ENCODE data around the gene SC5D.

SC5D gene

DNA sequence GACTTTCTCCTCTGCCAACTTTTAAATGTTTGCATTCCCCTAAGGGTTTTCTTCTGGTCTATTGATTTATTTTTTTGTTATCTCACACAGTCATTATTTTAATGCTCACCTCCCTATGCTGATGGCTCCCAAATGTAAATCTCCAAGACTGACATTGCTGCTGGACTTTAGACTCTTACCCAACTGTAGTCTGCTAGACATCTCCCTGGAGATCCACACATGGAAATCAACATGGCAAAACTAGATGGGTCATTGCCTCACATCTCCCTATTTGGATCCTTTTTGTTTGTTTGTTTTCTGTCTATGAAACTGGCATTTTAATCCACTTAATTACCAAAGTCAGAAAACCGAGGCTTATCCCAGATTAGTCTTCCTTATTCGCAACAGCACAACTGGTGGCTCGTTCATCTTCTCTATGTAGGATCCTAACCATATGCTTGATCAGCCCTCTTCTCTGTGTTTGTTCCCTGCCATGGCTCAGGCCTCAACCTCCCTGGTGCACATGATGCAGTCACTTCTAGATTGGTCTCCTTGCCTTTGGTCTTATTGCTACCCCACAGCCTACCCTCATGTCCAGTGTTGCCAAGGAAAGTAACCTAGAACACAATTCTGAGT, 37.3 kb downstream of the SC5D start:
- DNase-seq = peak; percentile 91

DNA sequence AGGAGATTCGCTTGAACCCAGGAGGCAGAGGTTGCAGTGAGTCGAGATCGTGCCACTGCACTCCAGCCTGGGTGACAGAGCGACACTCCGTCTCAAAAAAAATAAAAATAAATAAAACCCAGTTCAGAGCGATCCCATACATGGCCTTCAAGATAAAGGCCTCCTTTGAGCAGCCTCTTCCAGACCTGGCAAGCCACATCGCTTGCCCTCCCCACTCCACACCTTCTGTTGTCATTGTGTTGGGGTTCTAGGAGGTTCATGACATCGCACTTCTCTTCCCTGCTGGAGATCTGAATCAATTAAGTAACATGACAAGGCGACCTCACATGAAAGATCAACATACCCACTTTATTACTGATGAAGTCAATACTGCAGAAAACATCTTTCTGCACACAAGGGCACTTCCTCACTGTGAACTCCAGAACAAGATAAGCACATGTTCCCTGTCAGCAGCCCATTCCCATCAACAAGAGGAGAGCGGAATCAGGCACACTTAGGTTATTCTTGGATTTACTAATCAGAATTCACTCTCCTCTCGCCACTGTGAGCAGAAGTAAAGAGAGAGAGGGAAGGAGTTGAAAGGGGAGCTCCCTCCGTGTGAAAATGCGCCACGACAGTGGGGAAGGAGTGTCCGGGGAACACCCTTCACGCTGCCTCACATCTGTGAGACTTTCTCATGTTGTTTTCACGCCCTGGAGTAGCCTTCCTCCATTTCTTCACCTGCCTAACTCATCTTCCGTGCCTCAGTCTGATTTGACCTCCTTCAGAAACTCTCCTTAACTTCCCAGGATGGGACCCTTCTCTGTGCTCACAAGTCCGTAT, 38.3 kb downstream of the SC5D start:
- DNase-seq = no peak

DNA sequence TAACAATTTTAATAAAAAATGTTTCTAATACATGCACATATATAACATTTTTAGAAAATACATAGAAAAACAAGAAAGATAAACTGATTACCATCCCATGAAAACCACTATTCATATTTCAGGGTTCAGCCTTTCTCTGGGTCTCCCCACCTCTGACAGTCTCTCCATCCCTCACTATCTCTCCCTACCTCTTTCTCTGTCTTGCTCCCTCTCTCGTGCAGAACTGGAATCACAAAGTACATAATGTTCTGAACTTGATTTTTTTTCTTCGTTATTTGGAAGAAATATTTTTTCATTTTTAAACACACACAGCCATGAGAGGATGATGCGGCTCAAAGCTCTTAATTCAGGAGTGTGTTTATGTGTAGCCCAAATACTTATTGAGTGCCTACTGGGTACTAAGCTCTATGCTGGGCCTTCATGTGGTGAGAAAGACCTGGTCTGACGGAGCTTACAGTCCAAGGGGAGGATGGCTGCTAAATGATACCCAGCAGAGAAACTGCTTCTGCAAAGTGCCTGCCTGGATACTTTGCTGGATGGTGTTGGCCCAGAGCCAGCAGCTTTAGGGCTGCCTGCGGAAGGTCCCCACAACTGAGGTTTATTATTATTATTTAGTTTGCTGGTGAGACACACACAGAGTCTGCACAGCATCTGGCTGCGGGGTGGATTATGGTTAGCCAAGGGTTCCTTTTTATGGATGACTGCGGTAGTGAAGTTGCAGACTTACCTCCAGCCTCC, 42.6 kb downstream of the SC5D start:
- DNase-seq = peak; percentile 43

DNA sequence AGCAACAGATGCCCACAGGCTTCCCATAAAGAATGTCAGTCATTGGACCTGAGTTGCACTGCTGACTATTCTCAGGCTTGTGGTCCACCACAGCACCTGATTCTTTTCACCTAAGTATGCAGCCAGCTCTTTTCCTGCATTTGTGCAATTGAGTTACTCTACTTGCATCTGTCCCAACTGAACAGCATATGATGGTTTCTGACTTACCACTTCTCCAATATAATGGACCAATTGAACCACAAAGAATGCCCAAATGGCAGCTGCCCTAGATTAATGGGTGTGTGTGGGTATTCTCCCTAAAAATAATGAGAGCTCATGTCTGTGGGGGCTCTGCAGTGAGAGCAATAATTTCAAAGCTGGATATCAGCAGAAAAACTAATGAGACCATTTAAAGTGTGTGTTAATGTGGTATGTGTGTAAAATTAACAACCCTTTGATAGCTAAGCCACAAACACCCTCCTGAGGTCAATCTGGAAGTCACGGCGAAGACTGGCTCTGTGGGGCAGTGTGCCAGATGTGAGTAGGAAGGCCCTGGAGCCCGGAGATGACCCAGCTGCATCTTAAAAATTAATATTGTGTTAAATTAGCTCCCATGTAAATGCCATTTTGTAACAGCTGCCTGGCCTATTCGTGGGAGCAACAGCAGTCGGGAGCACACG, 43.8 kb downstream of the SC5D start:
- no peak for DNase-seq

DNA sequence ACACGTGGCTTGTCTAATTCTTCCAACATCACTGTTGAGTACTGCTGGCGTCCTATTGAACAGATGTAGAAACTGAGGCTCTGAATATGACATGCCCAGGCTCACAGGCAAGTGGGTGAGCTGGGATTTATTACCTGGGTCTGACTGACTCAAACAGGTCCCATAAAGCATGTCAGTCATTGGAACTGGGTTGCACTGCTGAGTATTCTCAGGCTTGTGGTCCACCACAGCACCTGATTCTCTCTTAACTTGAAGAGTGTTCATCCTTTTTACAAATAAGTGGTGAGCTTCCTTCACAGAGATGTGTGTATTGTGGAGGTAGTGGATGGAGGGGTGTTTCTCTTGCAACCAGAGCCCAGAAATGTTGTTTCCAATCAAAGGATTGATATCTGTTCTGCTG, 44.5 kb downstream of the SC5D start:
- DNase-seq = no peak

DNA sequence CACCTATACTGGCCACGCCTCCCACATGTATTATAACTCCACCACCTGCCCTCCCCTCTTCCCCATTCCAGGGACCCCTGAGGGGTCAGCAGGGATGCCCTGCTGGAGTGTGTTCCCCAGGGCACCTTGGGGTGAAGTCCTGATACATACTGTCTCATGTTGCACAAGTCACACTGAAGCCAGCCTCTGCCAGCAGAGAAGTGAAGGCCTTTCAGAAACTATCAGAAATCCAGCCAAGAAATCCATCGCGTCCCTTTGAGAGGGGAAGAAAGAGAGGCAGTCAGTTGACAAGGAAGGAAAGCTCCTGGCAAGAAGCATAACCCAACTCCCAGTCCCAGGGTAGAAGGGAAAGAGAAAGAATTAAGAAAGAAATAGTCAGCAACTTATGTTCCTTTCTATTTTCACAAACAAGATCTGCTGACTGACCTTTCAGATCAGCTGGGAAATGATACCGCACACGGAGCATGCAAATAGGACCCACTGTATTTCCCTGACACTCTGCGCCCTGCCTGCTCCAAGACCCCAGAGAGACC, 45.2 kb downstream of the SC5D start:
- DNase-seq = no peak

DNA sequence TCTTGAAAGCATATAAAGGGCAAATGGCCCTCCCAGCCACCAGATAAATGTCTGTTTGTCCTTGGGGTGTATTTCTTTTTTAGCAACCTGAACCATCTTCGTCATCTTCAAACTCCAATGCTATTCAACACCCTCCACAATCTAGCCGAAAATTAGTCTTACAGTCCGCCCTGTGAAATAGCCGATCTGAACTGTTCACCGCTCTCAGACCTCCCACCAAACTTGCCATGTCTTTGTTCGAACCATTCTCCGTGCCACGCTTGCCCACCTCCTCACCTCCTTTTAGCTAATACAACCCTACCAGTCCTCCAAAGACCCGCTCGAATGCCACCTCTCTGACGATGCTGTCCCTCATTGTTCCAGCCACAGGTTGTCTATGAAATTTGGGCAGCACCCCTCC, 46.0 kb downstream of the SC5D start:
- DNase-seq = no peak

DNA sequence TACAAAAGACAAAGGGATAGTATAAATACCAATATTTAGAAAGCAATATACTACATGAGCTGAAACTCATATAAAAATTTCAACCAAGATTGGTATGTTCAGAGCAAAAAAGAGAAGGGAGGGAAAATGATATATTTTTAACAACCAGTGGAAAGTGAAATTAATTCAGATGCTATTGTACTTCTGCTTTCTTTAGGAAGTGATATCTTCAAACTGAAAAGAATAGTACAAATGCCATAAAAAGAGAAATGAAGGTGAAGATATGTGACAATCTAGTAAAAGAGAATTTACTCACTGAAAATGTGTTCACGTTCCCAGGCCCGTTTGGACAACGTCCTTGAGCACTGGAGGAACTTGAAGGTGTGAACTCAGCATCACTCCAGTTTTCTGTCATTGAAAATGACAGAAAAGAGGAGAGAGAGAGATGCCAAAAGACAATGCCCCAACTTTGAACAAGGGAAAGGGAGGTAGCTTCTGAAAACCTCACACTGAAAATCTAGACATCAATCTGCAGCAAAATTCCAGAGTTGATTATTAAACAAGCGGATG, 47.5 kb downstream of the SC5D start:
- DNase-seq = no peak

DNA sequence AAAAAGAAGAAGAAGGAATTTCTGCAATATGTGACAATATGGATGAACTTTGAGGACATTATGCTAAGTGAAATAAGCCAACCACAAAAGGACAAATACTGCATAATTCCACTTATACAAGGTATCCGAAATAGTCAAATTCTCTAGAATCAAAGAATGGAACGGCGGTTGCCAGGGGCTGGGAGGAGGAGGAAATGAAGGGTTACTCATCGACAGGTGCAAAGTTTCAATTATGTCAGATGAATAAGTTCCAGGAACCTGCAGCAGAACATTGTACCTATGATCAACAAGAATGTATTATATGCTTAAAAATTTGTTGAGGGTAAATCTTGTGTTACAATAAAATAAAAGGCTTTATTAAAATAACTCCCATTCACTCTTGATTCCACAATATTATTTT, 49.0 kb downstream of the SC5D start:
- no peak for DNase-seq

DNA sequence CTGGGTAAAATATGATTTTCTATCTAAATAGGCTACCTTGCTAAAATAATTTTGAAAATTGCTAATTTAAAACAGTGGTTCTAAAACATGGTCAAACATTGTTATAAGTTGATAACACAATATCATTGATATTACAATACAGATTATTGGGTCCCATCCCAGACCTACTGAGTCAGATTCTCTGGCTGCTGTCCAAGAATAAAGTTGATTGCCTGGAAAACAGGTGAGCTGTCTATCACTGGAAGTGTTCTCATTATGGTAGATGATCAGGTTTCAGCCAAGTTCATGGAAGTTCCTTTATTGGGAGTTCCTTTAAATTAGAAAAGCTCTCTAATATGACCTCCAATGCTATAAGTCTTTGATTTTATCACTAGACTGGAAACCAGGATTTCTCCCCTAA, 52.3 kb downstream of the SC5D start:
- no peak for DNase-seq

DNA sequence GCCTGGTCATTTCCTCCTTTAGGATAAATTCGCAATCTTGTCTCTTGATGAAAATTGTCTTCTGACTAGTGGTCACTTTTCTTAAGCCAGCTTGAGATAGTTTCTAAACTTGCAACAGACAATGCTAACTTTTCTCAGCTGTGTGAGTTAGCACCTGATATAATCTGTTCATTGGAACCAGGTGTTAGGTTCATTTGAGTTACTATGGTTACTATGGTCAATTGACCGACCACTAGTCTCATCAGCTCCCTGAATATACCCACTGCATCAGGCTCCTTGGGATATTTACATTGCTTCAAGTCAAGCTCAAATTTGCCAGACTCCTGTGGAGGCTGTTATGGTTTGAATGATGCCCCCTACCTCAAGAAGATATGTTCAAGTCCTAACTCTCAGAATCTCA, 54.5 kb downstream of the SC5D start:
- DNase-seq = no peak

DNA sequence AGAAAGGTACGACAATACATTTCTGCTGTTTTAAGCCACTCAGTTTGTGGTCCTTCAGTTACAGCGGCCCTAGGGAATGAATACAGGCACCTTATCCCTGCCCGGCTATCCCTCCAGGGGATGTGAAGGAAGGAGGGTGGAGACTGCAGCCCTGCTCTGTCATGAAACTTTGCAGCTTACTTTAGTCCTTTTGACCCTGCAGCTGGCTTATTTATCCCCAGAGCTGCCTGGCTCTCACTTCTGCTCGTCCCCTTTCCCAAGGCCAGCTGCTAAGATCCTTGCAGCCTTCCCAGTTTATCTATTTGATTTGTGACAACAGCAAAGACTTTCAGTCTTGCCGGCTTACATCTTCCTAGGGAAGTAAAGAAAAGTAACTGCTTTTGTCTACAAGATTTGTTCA, 55.2 kb downstream of the SC5D start:
- peak; percentile 9 for DNase-seq

DNA sequence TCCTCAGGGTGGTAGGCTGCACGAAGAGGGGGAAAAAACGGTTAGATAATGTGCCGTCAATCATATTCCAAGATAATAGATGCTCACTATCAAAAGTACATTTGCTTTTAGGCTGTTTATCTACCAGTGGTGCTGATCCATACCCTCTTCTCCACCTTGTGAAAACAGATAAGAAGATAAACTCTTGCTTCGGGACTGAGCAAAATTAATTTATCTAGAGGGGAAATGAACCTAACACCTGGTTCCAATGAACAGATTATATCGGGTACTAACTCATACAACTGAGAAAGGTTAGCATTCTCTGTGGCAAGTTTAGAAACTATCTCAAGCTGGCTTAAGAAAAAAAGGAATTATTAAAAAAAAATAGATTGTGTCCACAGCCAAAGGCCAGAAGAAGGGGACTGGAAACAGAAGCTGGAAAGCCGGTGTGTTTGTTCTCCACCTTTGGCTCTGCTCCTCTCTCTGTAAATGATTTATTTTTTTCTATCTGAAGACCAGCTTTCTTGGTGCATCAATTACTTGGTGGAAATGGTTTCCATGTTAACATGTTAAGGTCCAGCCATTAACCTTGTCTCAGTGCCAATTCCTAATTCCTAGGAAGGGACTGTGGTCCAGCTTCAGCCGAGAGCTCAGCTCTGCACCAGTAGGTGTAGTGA, 55.8 kb downstream of the SC5D start:
- DNase-seq = no peak

DNA sequence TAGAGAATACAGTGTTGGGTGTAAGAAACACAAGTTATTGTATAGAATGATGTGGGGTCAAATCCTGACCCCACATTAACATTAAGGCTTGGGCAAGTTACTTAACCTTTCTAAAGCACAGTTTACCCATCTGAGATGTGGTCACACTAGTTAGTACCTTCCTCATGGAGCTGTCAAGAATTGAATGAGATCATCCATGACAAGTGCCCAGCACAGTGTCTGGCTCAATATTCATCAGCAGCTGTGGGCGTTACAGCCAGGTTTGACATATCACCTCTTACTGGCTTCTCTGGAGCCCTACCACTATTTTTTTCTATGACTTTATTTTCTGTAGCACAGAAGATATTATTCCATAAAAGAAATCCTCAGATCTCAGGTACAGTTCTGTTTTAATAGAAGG, 57.2 kb downstream of the SC5D start:
- DNase-seq = no peak

DNA sequence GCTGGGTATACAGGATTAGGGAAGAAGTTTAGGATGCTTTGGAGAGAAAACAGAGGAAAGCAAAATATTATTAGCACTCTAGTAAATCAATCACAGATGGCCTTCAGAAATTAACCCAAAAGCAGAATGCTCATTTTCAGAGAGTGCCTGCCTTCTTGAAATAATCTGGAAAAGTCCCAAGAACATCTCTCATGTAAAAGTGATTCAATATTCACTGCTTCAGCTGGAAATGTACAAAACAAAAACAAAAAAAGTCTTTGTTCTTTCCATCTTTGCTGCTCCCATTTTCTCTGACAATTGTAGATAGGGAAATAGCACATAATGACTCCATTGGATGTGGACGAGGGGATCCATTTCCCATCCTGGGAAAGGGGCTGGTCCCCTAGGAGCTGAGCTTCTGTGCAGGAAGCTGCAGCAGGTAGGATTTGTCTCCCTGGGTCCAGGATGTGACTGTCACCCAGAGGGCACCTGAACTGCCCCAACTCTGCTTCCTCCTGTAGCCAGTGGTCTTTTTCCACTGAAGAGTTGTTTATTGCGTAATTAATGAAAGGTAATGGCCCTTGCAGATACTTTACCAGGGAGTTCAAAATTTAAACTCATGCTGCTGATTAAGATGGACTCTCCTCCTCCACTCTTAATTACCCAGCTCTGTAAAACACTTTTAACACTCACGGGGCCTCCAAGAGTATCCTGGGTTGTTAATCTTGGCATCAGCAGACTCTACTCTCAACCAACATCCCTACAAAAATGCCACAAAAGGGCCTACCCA, 57.9 kb downstream of the SC5D start:
- DNase-seq = no peak

DNA sequence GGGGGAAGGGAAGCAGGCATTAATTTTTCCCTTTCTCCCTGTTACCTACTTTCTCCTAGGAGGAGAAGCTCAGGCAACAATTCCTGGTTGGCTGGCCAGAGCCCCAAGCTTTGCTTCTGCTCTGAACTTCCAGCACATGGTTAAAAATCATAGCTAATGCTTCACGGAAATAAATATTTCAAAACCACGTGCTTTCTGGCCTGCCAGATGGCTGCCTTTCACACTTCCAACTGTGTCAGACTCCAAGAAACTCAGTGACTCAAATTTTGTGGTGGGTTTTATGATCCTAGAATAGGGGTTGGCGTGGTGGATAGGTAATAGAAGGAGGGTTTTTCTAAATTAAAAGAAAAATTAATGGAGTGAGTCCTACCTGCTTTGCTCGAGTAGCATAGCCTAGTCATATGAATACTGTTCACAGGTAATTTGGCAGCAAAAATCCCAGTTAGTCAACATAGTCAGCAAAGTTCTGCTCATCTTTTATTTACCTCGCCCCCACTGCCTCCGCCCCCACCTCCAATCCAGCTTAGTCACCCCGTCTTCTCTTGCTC, 58.6 kb downstream of the SC5D start:
- no peak for DNase-seq

DNA sequence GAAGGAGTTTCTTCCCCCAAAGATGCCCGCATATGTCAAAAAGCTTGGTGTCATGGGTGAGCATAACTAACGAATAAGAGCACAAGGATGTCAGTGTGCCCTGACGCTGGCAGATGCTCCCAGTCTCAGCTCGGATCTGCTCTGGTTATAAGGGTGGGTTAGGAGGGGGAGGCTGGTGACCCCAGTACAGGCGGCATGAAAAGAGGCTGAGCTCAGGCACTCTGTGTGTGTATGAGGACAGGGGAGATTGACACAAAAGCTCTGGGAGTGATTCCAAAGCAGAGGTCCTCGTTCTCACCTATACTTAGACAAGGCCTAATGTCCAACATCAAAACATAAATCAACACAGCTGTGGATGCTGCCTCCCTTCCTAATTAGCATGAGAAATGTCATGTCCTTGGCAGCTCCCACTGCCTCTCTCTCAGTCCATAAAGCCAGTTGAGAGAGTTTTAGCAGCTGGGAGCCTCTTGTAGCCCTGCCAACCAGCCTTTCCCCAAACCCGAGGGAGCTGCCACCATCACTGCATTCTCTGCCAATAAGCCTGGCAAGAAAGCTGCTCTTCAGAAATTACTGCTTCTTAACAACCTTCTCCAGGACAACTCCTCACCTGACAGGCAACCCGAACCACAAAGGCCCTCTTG, 59.8 kb downstream of the SC5D start:
- no peak for DNase-seq

DNA sequence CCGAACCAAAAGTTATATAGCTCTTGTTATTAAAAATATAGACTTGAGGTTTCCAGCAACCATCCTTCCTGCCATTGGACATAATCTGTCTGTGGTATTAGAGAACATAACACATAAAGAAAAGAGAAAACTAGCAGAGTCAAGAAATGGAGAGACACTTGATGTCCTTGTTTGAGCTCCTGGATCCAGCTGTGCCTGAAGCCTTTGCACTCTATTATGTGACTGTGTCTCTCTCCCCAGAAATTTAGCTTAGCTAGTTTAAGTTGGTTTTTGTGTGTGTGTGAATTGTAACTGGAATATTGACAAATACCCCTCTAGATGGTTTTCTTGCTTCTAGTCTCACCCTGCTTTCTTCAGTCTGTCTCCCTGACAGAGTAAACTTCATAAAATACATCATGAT, 61.6 kb downstream of the SC5D start:
- no peak for DNase-seq

DNA sequence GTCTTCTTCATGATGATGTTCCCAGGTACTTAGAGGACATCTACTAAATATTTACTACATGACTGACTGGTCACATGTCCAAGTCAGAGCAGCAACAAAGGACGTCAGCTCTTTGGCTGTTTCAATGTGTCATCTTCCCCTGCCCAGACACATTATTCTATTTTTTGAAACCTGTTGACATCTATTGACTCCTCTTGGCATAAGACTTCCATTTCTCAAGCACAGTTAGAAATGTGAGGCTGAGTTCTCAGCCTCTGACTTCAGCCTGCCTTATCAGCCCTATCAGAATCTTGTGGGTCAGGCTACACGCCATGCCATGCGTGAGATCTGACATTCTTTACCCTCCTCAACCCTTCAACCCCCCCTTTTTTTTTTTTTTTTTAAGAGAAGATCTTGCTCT, 63.8 kb downstream of the SC5D start:
- DNase-seq = no peak
